Measurements from ENCODE around the gene RALGPS2.
A peak's percentile ranks its signal among the peaks of the same experiment; 100 is the strongest.

DNA sequence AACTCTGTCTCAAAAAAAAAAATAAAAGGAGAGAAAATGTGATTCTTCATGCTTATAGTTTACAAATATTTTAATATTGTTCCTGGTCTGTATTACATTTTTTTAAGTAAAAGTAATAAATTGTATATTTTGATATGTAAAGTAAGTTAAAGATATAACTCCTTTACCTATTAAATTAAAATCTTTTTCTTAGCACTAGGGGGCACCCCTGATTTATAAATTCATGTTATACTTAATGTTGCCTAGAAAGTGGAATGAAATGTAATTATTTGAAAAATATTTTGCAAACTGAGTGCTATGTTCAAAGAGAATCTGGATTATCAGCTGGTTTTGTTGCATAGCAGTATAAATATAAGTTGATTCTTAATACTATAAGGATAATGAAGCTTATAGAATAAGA is 49.2 kb downstream of the RALGPS2 start:
- TF ChIP-seq, protein P1, sequence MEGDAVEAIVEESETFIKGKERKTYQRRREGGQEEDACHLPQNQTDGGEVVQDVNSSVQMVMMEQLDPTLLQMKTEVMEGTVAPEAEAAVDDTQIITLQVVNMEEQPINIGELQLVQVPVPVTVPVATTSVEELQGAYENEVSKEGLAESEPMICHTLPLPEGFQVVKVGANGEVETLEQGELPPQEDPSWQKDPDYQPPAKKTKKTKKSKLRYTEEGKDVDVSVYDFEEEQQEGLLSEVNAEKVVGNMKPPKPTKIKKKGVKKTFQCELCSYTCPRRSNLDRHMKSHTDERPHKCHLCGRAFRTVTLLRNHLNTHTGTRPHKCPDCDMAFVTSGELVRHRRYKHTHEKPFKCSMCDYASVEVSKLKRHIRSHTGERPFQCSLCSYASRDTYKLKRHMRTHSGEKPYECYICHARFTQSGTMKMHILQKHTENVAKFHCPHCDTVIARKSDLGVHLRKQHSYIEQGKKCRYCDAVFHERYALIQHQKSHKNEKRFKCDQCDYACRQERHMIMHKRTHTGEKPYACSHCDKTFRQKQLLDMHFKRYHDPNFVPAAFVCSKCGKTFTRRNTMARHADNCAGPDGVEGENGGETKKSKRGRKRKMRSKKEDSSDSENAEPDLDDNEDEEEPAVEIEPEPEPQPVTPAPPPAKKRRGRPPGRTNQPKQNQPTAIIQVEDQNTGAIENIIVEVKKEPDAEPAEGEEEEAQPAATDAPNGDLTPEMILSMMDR (IDR thresholded peaks at IDR 0.05) = peak; percentile 37
- TF ChIP-seq EZH2 (IDR thresholded peaks at IDR 0.05) (no peak), EZH2phosphoT487 (IDR thresholded peaks at IDR 0.05) (no peak)

Data from neural progenitor cell (in vitro differentiated cells).